Left cardiac atrium (tissue), 4 donors: Measurements from ENCODE around the gene ANO9. TPM values are rescaled to one million over a fixed set of nuclear protein-coding genes. Genes with fewer than 3 reads are reported as not detected.

ENCODE experiments used
- ATAC-seq, 2 donors: fragments of 200-7000 bp; cut with Tn5 transposase; one replicate each; pipeline ENCODE4 v1.9.1; 2020; ENCODE audit warnings: mild to moderate bottlenecking in 2 of 2, moderate library complexity in 2 of 2
- DNase-seq: peaks from one replicate; pipeline ENCODE4 v3.0.0-alpha.2; 2020
- intact Hi-C, 2 donors: fragments of 100-400 bp; cut with DNase I; formaldehyde crosslinking; loops; one replicate each; pipeline versions ENCODE4 v1.14.1 to v1.15.1; 2022 to 2023
- total RNA-seq, 2 donors: library from RNA; stranded (reverse); fragmentation: NEBNext Ultra II Directional; extraction: Animal tissue kit (Norgen Biotek cat#: 25700); gene quantifications; one replicate each; pipeline ENCODE4 v1.2.1, GENCODE V29; 2021
- donor health status: DM: no; HTN: yes; CAD: no.
- donor health status: DM: no; HTN: yes; CAD: no; lungs with severe emphysema.
- donor health status: DM: yes; HTN: yes; CAD: no.
- donor health status: Dilated cardiomyopathy.

ANO9 gene
- total RNA-seq, 2 donors from 2014 or later = 0.55 to 1.6 TPM

GRCh38 chr11:455566-456147 is 13.8 kb upstream of the ANO9 start:
- DNase-seq = no peak
- intact Hi-C loops = loop anchor here in 1 of 2 donors (10.0 kb wide), 1 partner anchor 151 kb away; the partner anchor contains the start of gene IFITM2
- peak in 1 of 2 donors; percentile 12 for ATAC-seq

- ATAC-seq (no peak), DNase-seq (no peak)
- intact Hi-C loops = loop anchor here in 1 of 2 donors (10.0 kb wide), 1 partner anchor 150 kb away; the partner anchor contains the start of gene IFITM2
Measured at GRCh38 chr11:454801-455565, 13.2 kb upstream of the ANO9 start.

- no peak for DNase-seq
- ATAC-seq = no peak
- intact Hi-C loops = loop anchor here in 1 of 2 donors (10.0 kb wide), 1 partner anchor 149 kb away; the partner anchor contains the start of gene IFITM2
Measured at GRCh38 chr11:454043-454442, 12.2 kb upstream of the ANO9 start.

- ATAC-seq (no peak), DNase-seq (no peak)
- intact Hi-C loops = loop anchor here in 1 of 2 donors (10.0 kb wide), 1 partner anchor 149 kb away; the partner anchor contains the start of gene IFITM2
Measured at GRCh38 chr11:453564-453963, 11.8 kb upstream of the ANO9 start.

GRCh38 chr11:452916-453527 is 11.2 kb upstream of the ANO9 start:
- intact Hi-C loops = loop anchor here in 1 of 2 donors (10.0 kb wide), 1 partner anchor 148 kb away; the partner anchor contains the start of gene IFITM2
- DNase-seq (no peak), ATAC-seq (no peak)

GRCh38 chr11:452203-452744 is 10.5 kb upstream of the ANO9 start:
- intact Hi-C loops = loop anchor here in 1 of 2 donors (10.0 kb wide), 1 partner anchor 147 kb away; the partner anchor contains the start of gene IFITM2
- ATAC-seq = no peak
- no peak for DNase-seq

- no peak for DNase-seq
- intact Hi-C loops = loop anchor here in 1 of 2 donors (10.0 kb wide), 1 partner anchor 147 kb away; the partner anchor contains the start of gene IFITM2
Measured at GRCh38 chr11:451738-452137, 9.9 kb upstream of the ANO9 start.

GRCh38 chr11:450809-451451 is 9.1 kb upstream of the ANO9 start:
- ATAC-seq = peak; percentile 1 to 16
- intact Hi-C loops = loop anchor here in 1 of 2 donors (10.0 kb wide), 1 partner anchor 146 kb away; the partner anchor contains the start of gene IFITM2
- DNase-seq = peak; percentile 64

More at GRCh38 chr11:451738-452137, 9.9 kb upstream of the ANO9 start:
- no peak for ATAC-seq

- intact Hi-C loops = loop anchor here (2.0 to 10.0 kb wide), 2 partner anchors 33 to 145 kb away; partner anchors contain the start of gene IFITM2 (in 1 of the 2)
- DNase-seq (peak; percentile 98), ATAC-seq (peak; percentile 94)
Measured at GRCh38 chr11:449889-450808, 8.3 kb upstream of the ANO9 start, which contains the start of gene PTDSS2. Gene PTDSS2, plus strand, starts transcription at chr11:450279. Its CDS starts 177 bp downstream, at chr11:450456.

GRCh38 chr11:447923-448731 is 6.3 kb upstream of the ANO9 start:
- peak; percentile 97 for DNase-seq
- ATAC-seq = peak; percentile 85 to 89
- intact Hi-C loops = loop anchor here in 1 of 2 donors (1.0 to 2.0 kb wide), 2 partner anchors 31 to 58 kb away; no protein-coding TSS in a partner anchor

- no peak for ATAC-seq
- intact Hi-C loops = no loop called here
- DNase-seq = no peak
Measured at GRCh38 chr11:446891-447290, 5.1 kb upstream of the ANO9 start.

- intact Hi-C loops = no loop called here
- peak; percentile 20 for DNase-seq
- no peak for ATAC-seq
Measured at GRCh38 chr11:445765-446588, 4.2 kb upstream of the ANO9 start.

- intact Hi-C loops = no loop called here
- ATAC-seq = no peak
- DNase-seq = peak; percentile 61
Measured at GRCh38 chr11:444396-445144, 2.8 kb upstream of the ANO9 start.

GRCh38 chr11:443542-444199 is 1.9 kb upstream of the ANO9 start:
- ATAC-seq = no peak
- intact Hi-C loops = no loop called here
- peak; percentile 13 for DNase-seq
